Stimulated activated CD4-positive, alpha-beta T cell treated with anti-CD3 and anti-CD28 coated beads, TNF-alpha, amount 100 ng/mL, for 48 hours (primary cell): Measurements from ENCODE around the gene UBR1.
"Not testable (repeated sequence)": the region's sequence is repeated elsewhere in the genome, so short reads cannot be mapped to it uniquely, and the experiment has no call there.

Experiments used
- DNase-seq, 3 donors: peaks; one replicate each; pipeline ENCODE4 v3.0.0-alpha.2; 2020; ENCODE audit warnings: low read depth in 3 of 3

UBR1 gene

DNA sequence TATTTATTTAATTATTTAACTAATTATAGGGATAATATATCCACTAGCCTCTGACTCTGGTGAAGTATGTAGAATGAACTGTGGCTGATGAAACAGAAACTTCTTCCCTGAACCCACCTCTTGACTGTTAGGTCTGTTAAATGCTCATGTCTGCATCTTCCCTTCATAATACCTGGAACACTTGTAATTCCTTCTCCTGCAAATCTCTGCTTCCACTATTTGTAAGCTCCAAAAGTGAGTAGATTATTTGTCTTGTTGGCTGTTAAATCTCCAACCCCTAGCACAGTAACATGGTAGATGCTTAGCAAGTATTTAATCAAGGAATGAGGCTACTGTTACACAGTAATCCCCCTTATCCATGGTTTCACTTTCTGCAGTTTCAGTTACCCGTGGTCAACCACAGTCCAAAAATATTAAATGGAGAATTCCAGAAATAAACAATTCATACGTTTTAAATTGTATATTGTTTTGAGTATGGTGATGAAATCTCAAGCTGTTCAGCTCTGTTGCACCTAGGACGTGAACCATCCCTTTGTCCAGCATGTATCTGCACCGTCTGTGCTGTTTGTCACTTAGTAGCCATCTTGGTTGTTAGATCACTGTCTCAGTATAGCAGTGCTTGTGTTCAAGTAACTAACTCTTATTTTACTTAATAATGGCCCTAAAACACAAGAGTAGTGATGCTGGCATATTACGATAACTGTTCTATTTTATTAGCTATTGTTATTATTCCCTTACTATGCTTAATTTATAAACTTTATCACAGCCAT lies 190.9 kb downstream of the UBR1 start:
- DNase-seq, result no peak

DNA sequence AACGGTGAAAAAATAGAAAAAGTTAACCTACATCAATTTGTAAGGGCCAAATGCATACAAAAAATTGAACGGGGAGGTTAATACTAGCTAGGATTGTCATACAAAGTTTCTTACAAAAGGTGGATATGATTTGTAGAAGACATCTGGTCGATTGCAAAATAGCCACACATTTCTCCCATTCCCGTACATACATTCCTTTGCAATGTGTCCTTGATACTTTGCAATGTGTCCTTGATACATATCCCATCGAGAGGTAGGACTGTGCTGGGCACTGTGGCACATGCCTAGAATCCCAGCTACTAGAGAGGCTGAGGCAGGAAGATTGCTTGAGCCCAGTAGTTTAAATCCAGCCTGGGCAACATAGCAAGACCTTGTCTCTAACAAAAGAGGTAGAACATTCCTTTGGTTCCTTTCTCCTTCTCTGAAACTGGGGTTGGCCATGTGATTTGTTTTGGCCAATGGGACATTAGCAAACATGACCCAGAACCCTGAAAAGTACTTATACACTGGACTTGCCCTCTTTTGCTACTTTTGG lies 194.7 kb downstream of the UBR1 start:
- DNase-seq, result no peak

DNA sequence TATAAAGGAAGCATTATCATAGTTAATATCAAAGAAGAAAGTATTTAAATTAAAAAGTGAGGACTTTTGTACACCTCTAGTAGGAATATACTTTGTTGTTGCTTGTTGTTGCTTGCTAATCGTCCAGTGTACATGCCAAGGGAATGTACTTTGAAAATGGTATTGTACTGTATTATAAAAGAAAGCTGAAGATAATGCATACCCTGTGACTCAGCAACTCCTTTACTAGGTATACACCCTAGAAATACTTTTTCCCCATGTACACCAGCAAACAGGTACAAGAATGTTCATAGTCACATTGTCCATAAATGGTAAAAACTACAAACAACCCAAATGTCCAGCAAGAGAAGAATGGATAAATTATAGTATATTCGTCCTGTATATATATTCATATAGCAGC lies 197.3 kb downstream of the UBR1 start:
- no peak for DNase-seq

GRCh38 chr15:42903388-42904324 lies 202.2 kb downstream of the UBR1 start:
- DNase-seq, result no peak

- not testable (repeated sequence) for DNase-seq
These were observed 211.9 kb downstream of the UBR1 start for GRCh38 chr15:42893911-42894310.
